GM18861 (cell line): ENCODE data around the gene DNAL1.

Source experiments
- ATAC-seq: cut with Tn5 transposase; IDR thresholded peaks from one replicate; pipeline ENCODE4 v1.9.1; 2021; ENCODE audit not compliant: unreplicated experiment

DNAL1 gene

DNA sequence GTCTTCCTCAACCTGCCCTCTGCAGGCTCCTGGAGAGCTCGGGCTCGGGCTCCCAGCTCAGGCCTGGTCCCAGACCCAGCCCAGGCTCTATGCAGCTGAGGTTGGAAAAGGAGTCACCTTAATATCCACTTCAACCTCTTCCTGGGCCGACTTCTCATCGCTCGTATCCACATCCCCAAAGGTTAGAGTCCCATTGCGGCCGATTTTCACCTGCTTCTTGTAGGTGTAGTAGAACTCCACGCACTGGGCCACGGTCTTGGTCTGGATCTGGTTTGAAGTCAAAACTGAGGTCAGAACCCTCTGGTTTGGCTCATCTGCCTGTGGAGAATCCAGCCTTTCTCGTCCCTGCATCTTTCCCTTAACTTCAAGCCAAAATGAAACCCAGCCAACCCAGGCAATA lies 77.8 kb downstream of the DNAL1 start:
- ATAC-seq: no peak

DNA sequence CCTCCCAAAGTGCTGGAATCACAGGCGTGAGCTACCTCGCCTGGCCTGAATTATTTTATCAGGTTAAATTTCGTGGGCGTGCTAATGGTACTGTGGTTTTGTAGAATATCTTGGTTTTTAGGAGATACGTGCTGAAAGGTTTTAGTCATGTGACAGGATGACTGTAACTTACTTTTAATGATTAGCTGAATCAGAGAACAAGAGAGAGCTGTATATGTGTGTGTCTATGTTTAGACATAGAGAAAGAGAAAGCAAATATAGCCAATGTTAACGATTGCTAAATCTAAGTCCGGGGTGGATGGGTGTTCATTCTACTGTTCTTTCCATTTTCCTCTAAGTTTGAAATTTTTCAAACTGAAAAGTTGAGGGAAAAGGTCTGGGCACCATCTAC lies 78.6 kb downstream of the DNAL1 start:
- peak; percentile 82 for ATAC-seq

DNA sequence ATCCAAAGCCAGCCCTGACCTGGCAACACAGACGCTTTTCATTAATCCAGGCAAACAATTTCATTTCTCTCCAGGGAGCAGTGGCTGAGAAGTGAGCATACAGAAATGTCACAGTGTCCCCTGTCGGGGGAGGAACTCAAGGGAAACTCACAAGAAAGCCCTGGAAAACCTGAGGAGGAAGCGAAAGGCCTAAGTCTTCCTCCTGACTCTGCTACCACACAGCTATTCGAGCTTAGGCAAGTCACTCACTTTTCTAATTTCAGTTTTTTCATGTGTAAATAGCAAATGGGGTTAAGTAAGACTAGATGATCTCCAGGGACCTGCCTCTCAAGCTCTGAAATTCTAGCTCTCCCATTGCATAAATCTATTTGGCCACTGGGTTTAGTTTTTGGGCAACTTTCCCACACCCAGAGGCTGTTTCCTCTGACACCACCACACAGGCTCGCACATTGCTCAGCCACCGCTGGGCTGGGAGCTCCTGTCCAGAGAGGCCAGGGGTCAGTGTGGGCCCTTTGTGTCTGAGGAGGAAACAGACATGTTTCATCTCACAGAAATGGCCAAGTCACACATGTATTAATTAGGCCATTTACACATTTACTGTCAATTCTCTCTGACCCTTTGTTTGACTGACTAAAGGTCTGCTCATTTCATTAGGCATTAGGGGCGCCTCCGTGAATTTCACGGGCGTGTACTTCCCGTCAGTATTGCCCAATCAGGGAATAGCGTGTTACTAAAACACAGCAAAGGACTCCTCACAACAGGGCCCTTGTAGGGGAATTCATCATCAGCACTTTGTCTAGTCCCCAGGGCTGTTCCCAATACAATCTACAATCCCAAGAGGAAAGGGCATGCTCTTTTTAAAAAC lies 79.2 kb downstream of the DNAL1 start:
- ATAC-seq: peak; percentile 33

GRCh38 chr14:73724696-73725095 lies 79.9 kb downstream of the DNAL1 start:
- no peak for ATAC-seq

GRCh38 chr14:73725116-73726024 lies 80.6 kb downstream of the DNAL1 start:
- ATAC-seq: no peak

DNA sequence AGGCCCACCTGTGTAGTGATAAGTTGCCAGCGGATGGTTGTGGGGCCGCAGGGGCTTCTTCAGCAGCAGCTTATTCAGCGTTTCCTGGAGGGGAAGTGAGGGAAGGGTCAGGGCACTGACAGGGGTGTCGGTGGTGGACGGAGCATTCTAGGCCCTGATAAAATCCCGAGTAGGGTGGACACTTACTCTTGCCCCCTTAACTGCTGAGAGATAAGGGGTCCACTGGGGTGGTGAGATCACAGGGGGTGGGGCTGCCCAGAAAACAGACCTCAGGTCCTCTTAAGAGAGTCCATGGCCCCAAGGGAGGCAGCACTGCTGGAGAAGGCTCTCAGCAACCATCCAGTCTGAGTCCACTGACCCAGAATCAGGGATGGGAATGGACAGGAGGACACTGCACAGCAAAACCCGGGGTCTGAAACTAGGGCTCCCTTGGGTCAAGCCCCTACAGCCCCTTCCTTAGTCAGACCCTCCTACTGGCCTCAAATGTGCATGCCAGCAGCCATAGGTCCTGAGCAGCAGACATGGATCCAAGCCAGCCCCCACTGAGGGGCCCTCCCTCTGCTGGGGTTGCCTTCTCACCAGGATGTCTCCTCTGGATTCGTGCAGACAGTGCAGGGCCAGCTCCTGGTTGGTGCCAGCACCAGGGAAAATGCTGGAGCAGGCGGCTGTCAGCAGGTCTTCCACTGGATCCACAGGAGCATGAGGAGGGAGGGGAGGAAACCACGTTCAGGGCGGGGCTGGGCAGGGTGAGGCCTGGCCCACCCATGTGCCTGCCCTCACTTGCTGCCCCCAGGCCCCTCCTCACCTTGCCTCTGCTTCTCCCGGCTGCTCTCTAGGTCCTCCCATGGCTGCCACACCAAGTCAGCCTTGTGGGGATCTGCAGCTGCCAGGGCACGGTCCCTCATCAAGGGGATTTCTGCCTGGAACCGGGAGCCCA lies 81.5 kb downstream of the DNAL1 start:
- ATAC-seq: no peak

GRCh38 chr14:73727166-73727565 lies 82.4 kb downstream of the DNAL1 start:
- no peak for ATAC-seq

DNA sequence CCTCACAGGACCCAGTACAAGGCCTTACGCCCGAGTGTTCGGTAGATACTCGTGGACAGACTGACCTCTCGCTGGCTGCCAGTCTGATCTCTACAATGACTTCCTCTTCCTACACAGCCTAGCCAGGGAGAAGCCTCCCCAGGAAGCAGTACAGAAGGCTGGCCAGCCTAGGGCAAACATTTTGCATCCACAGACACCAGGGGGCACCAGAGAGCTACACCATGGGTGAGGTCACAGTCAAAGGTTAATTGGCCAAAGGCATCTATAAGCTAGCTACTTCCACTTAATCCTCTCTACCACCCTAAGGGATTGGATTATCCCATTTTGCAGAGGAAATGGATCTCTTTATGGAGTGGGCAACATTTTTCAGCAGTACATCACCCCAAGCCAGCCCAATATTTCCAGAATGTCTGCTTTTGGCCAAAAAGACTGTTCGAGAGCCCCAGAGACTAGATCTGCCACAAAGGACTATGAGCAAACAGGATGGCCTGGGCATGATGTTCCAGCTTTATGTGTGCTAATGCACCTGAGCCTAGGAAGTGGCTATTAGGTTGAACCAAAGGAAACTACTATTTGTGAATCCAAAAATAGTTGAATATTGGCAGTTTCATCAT lies 84.0 kb downstream of the DNAL1 start:
- ATAC-seq: peak; percentile 41

DNA sequence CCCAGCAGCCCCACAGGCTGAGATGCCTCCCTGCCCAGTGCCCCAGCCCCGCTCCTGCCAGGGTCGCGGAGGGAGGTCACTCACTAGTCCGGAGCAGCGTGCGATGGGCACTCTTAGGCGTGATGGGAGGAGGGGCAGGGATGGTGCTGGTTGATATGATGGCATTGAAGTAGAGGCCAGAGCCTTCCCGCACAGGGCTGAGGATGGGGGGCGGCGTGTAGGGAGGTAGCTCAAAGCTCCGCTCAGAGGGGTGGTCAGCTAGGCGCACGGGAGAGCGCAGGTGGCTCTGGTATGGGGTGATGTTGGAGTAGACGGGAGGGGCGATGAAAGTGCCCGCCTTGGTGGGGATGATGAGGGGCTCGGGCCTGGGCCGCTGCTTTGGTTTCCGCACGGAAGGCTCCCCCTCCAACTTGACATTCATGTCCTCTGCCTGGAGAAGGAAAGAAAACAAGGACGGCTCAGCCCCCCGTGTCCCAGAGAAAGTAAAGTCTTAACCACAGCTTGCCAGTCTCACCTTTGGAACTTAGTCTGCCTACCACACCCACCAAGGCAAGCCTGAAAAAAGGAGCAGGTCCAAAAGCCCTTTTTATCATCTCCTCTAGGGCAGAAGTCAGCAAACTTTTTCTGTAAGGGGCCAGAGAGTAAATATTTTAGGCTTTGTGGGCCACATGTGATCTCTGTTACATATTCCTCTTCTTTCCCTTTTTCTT lies 84.9 kb downstream of the DNAL1 start:
- no peak for ATAC-seq

- no peak for ATAC-seq
Measured at GRCh38 chr14:73731111-73731510, 86.3 kb downstream of the DNAL1 start.

DNA sequence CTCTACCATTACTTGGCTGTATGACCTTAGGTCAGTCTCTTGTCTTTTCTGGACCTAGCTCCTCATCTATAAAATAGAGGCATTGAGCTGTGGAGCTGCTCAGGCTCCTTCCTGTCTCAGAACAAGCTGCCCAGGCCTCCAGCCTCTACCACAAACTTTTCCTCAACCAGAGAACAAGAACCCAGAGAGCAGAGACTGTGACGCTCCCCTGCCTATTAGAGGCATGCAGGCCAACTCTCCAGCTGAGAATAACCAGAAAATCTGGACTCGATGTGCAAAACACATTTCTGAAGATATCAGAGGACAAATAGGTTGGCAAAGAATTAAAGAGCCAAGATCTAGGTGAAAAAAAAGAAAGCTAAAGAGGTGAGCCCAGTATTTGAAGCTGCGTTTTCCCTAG lies 87.2 kb downstream of the DNAL1 start:
- ATAC-seq: no peak

DNA sequence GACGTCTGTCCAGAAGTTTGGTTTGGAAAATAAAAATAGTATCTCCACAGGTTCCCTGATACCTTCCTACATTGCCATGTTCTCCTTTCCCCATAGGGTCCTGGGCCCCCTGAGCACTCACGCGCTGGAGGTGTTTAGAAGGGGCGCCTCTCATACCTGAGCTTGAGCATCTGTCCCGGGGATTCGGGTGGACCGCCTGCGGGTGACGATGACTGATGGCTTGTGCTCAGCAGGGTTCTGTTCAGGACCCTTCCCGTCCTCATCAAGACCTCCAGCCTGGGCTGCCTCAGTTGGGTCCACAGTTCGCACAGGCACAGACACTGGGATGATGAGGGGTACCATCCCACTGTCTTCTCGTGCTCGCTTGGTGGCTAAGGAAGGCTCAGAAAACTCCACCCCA lies 92.1 kb downstream of the DNAL1 start:
- ATAC-seq: no peak

GRCh38 chr14:73738518-73739173 lies 93.9 kb downstream of the DNAL1 start:
- ATAC-seq: no peak

DNA sequence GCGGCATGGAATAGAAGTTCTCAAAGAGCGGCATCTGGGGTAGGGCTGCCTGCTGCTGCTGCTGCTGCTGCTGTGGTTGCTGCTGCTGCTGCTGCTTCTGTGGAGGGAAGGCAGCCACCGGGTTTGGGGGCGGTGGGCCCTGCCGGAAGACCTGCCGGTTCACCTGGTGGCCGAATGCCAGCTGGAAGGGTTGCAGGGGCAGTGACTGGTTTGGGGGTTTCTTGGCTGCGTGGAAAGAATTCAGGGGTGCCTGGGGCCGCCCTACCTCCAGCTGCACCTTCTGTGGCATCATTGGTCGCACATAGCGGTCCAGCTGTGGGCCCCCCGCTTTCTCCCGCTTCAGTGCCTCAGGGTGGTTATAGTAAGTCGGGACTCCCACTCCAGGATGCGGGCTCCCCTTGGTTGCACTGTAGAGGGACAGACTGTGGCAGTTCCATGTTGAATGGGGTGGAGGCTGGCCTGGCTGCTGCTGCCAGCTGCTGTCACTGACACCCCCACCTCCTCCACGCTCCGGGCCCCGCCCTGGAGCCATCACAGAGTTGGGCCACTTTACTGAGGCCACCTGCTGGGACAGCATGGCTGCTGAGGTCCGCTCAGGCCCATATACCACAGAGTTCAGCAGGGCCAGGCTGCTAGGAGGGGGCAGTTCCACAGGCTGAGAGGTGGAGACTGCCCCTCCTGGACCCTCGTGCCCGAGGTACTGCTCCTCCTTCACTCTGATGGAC lies 94.5 kb downstream of the DNAL1 start:
- ATAC-seq: no peak

- ATAC-seq: no peak
Measured at GRCh38 chr14:73739899-73740617, 95.3 kb downstream of the DNAL1 start.

- ATAC-seq: no peak
Measured at GRCh38 chr14:73740618-73741326, 96.0 kb downstream of the DNAL1 start.

- ATAC-seq: no peak
Measured at GRCh38 chr14:73741386-73741875, 96.6 kb downstream of the DNAL1 start.
